GM23338 (cell line): Measurements from ENCODE around the gene RAB3A. TPM values are rescaled to one million over a fixed set of nuclear protein-coding genes. Genes with fewer than 3 reads are reported as not detected.

Experiments
- ATAC-seq: fragments of 200-7000 bp; cut with Tn5 transposase; 3 replicates; pipeline ENCODE4 v1.9.1; 2020
- DNase-seq: peaks from one replicate; pipeline ENCODE4 v3.0.0-alpha.2; 2015; ENCODE audit warnings: low spot score
- H2AFZ ChIP-seq: fragments of 200-600 bp; sonication (generic); 2 replicates; pipeline ENCODE4 v1.8.0; 2016; ENCODE audit warnings: antibody characterized with exemption, mild to moderate bottlenecking, moderate library complexity
- H3F3A ChIP-seq: fragments of 200-600 bp; sonication (generic); replicated peaks from 2 replicates; pipeline ENCODE4 v1.8.0; 2017; ENCODE audit warnings: antibody characterized with exemption, mixed run types, low read depth
- H3K27ac ChIP-seq: fragments of 200-600 bp; sonication (generic); 2 replicates; pipeline ENCODE4 v1.6.1; 2016; ENCODE audit warnings: low read depth
- H3K27me3 ChIP-seq: fragments of 200-600 bp; sonication (generic); 2 replicates; pipeline ENCODE4 v1.8.0; 2016; ENCODE audit warnings: mild to moderate bottlenecking, mixed run types, moderate library complexity; ENCODE audit not compliant: insufficient read depth
- H3K36me3 ChIP-seq: fragments of 200-600 bp; sonication (generic); 2 replicates; pipeline ENCODE4 v1.8.0; 2016; ENCODE audit warnings: mild to moderate bottlenecking; ENCODE audit not compliant: insufficient read depth
- H3K4me1 ChIP-seq: fragments of 200-600 bp; sonication (generic); 2 replicates; pipeline ENCODE4 v1.8.0; 2016; ENCODE audit warnings: mild to moderate bottlenecking, moderate library complexity; ENCODE audit not compliant: insufficient read depth
- H3K4me2 ChIP-seq: fragments of 200-600 bp; sonication (generic); 2 replicates; pipeline ENCODE4 v1.7.1; 2017; ENCODE audit warnings: mixed run types
- H3K4me3 ChIP-seq: fragments of 200-600 bp; sonication (generic); 2 replicates; pipeline ENCODE4 v1.6.1; 2016; ENCODE audit warnings: mixed run types
- H3K79me2 ChIP-seq: fragments of 200-600 bp; sonication (generic); replicated peaks from 2 replicates; pipeline ENCODE4 v1.8.0; 2017; ENCODE audit warnings: mild to moderate bottlenecking; ENCODE audit not compliant: insufficient read depth
- H3K9me2 ChIP-seq: fragments of 200-600 bp; sonication (generic); 2 replicates; pipeline ENCODE4 v1.8.0; 2017; ENCODE audit not compliant: insufficient read depth
- H4K20me1 ChIP-seq: fragments of 200-600 bp; sonication (generic); replicated peaks from 2 replicates; pipeline ENCODE4 v1.8.0; 2017; ENCODE audit warnings: mild to moderate bottlenecking; ENCODE audit not compliant: insufficient read depth
- H3K27ac Mint-ChIP-seq: 2 replicates; pipeline ENCODE4 v1.8.0; 2020; ENCODE audit warnings: inconsistent platforms, mild to moderate bottlenecking, moderate library complexity, mixed read lengths
- H3K27me3 Mint-ChIP-seq: 3 replicates; pipeline ENCODE4 v1.8.0; 2022; ENCODE audit warnings: low read depth, mild to moderate bottlenecking, moderate library complexity, mixed read lengths, inconsistent platforms; ENCODE audit not compliant: insufficient read depth, poor library complexity
- H3K36me3 Mint-ChIP-seq: 3 replicates; pipeline ENCODE4 v1.8.0; 2021; ENCODE audit warnings: low read depth, mild to moderate bottlenecking, inconsistent platforms, moderate library complexity, mixed read lengths
- H3K4me1 Mint-ChIP-seq: 3 replicates; pipeline ENCODE4 v1.8.0; 2020; ENCODE audit warnings: mild to moderate bottlenecking, inconsistent platforms, mixed read lengths
- H3K4me3 Mint-ChIP-seq: 3 replicates; pipeline ENCODE4 v1.8.0; 2021; ENCODE audit warnings: moderate library complexity, mild to moderate bottlenecking, inconsistent platforms, mixed read lengths
- H3K9me3 Mint-ChIP-seq: 3 replicates; pipeline ENCODE4 v1.8.0; 2020; ENCODE audit warnings: moderate library complexity, mild to moderate bottlenecking, inconsistent platforms, mixed read lengths
- CREB1 ChIP-seq: fragments of 250-450 bp; sonication (Bioruptor Pico); IDR thresholded peaks from 2 replicates; pipeline ENCODE4 v1.5.0; 2020; ENCODE audit warnings: low read depth, mild to moderate bottlenecking, moderate library complexity
- ETS1 ChIP-seq: IDR thresholded peaks from 2 replicates; pipeline ENCODE4 v1.6.1; 2016; ENCODE audit warnings: antibody characterized with exemption
- EZH2 ChIP-seq: fragments of 200-600 bp; sonication (generic); IDR thresholded peaks from one replicate; pipeline ENCODE4 v1.8.0; 2017; ENCODE audit warnings: antibody characterized with exemption, mild to moderate bottlenecking, low read depth; ENCODE audit not compliant: unreplicated experiment
- EZH2phosphoT487 ChIP-seq: fragments of 200-600 bp; sonication (generic); IDR thresholded peaks from one replicate; pipeline ENCODE4 v1.8.1; 2018; ENCODE audit warnings: antibody characterized with exemption; ENCODE audit not compliant: unreplicated experiment
- JUNB ChIP-seq: IDR thresholded peaks from one replicate; pipeline ENCODE4 v1.6.1; 2016; ENCODE audit warnings: antibody characterized with exemption; ENCODE audit not compliant: unreplicated experiment
- NANOG ChIP-seq: IDR thresholded peaks from 2 replicates; pipeline ENCODE4 v1.6.1; 2016; ENCODE audit warnings: antibody characterized with exemption, borderline replicate concordance
- POLR2AphosphoS5 ChIP-seq: IDR thresholded peaks from 2 replicates; pipeline ENCODE4 v1.6.1; 2016; ENCODE audit warnings: antibody characterized with exemption, low read depth
- REST ChIP-seq: IDR thresholded peaks from one replicate; pipeline ENCODE4 v1.6.1; 2018; ENCODE audit warnings: antibody characterized with exemption; ENCODE audit not compliant: unreplicated experiment
- STAT1 ChIP-seq: IDR thresholded peaks from one replicate; pipeline ENCODE4 v1.6.1; 2016; ENCODE audit warnings: antibody characterized with exemption; ENCODE audit not compliant: unreplicated experiment
- ZNF114 ChIP-seq: fragments of 250-450 bp; sonication (Bioruptor Pico); IDR thresholded peaks from 2 replicates; pipeline ENCODE4 v1.5.0; 2020; ENCODE audit warnings: mild to moderate bottlenecking, moderate library complexity
- ZNF331 ChIP-seq: fragments of 250-450 bp; sonication (Bioruptor Pico); IDR thresholded peaks from 2 replicates; pipeline ENCODE4 v1.5.0; 2020; ENCODE audit warnings: low read depth, mild to moderate bottlenecking, moderate library complexity
- ZNF462 ChIP-seq: fragments of 250-450 bp; sonication (Bioruptor Pico); IDR thresholded peaks from 2 replicates; pipeline ENCODE4 v1.5.0; 2020; ENCODE audit warnings: mild to moderate bottlenecking, moderate library complexity
- polyA plus RNA-seq: library from polyadenylated mRNA; unstranded; fragments of >200 nt; fragmentation: Nextera tagmentation; extraction: Ambion mirVana; gene quantifications from 2 replicates; pipeline ENCODE4 v1.2.1, GENCODE V29; 2016
- total RNA-seq: library from RNA; depleted of rRNA; stranded (reverse); fragments of >200 nt; shearing (Covaris generic); gene quantifications from 2 replicates; pipeline ENCODE4 v1.2.3, GENCODE V29; 2014
- TF ChIP-seq, protein P1 (sequence below), 2 experiments: fragments of 200-600 bp in 1 of 2; sonication (generic) in 1 of 2; conservative IDR thresholded peaks; 2 replicates each; pipeline versions ENCODE4 v1.5.1 to v1.6.1; 2016 to 2017; ENCODE audit warnings: antibody characterized with exemption in 2 of 2, low read depth in 2 of 2, mild to moderate bottlenecking in 2 of 2, moderate library complexity in 1 of 2

RAB3A gene
- total and polyA plus RNA-seq, 2 experiments from 2014 or later: 9.7 to 20.3 TPM

DNA sequence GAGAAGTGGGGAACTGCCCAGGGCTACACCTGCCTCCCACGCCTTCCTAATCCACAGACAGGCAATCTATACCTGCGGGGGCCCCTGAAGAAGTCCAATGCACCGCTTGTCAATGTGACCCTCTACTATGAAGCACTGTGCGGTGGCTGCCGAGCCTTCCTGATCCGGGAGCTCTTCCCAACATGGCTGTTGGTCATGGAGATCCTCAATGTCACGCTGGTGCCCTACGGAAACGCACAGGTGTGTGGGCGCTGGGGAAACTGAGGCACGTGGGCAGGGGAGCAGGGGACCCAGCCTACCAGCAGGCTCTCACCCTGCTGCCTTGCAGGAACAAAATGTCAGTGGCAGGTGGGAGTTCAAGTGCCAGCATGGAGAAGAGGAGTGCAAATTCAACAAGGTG, 28.9 kb downstream of the RAB3A start:
- no peak for DNase-seq
- peaks cover 4% of the 10 kb centered on the region for H3K4me1 ChIP-seq
- peaks cover 6% of the 10 kb centered on the region for H3K4me1 Mint-ChIP-seq
- H3K27me3 Mint-ChIP-seq: peaks cover 19% of the 10 kb centered on the region
- H3F3A ChIP-seq: peaks cover 5% of the 10 kb centered on the region
- H4K20me1 ChIP-seq: no peaks in the 10 kb centered on the region
- TF ChIP-seq CREB1 (CRISPR knock-in tag): no peak
- no peak for TF ChIP-seq EZH2phosphoT487
- TF ChIP-seq EZH2: no peak
- TF ChIP-seq NANOG: no peak
- no peak for TF ChIP-seq STAT1
- no peak for TF ChIP-seq ZNF114
- no peak for TF ChIP-seq REST
- TF ChIP-seq ZNF462 (CRISPR knock-in tag): no peak
- TF ChIP-seq POLR2AphosphoS5: no peak
- TF ChIP-seq, protein P1, sequence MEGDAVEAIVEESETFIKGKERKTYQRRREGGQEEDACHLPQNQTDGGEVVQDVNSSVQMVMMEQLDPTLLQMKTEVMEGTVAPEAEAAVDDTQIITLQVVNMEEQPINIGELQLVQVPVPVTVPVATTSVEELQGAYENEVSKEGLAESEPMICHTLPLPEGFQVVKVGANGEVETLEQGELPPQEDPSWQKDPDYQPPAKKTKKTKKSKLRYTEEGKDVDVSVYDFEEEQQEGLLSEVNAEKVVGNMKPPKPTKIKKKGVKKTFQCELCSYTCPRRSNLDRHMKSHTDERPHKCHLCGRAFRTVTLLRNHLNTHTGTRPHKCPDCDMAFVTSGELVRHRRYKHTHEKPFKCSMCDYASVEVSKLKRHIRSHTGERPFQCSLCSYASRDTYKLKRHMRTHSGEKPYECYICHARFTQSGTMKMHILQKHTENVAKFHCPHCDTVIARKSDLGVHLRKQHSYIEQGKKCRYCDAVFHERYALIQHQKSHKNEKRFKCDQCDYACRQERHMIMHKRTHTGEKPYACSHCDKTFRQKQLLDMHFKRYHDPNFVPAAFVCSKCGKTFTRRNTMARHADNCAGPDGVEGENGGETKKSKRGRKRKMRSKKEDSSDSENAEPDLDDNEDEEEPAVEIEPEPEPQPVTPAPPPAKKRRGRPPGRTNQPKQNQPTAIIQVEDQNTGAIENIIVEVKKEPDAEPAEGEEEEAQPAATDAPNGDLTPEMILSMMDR (conservative IDR thresholded peaks at IDR 0.05; ENCODE audit: low read depth in 2 of 2): no peak
- no peak for TF ChIP-seq JUNB
- TF ChIP-seq ZNF331: no peak
- TF ChIP-seq ETS1: no peak
- H3K9me2 ChIP-seq: no peaks in the 10 kb centered on the region
- no peak overlapping the region for H2AFZ ChIP-seq
- H3K4me3 Mint-ChIP-seq: peak overlapping the region; percentile 78; the same call in 1 of the 3 replicates
- H3K4me2 ChIP-seq: peak overlapping the region; percentile 92; the same call in 1 of the 2 replicates
- H3K27ac Mint-ChIP-seq: no peak overlapping the region
- peak overlapping the region; percentile 79; the same call in 1 of the 2 replicates for H3K4me3 ChIP-seq
- H3K36me3 Mint-ChIP-seq: peaks cover 10% of the 10 kb centered on the region; the same call in 2 of the 3 replicates
- no peak overlapping the region for H3K27ac ChIP-seq
- ATAC-seq: no peak
- peaks cover 12% of the 10 kb centered on the region for H3K27me3 ChIP-seq
- H3K9me3 Mint-ChIP-seq: no peaks in the 10 kb centered on the region
- H3K36me3 ChIP-seq: no peaks in the 10 kb centered on the region
- H3K79me2 ChIP-seq: no peaks in the 10 kb centered on the region
